ENCODE data around the gene MACROD1.

MACROD1 gene

GRCh38 chr11:64128255-64129006 lies 37.5 kb downstream of the MACROD1 start:
- DNase-seq: no peak

- DNase-seq: no peak
Measured at GRCh38 chr11:64127267-64128072, 38.4 kb downstream of the MACROD1 start.

GRCh38 chr11:64126796-64127195 lies 39.1 kb downstream of the MACROD1 start:
- no peak for DNase-seq

- no peak for DNase-seq
Measured at GRCh38 chr11:64126371-64126770, 39.5 kb downstream of the MACROD1 start.

GRCh38 chr11:64125676-64126075 lies 40.2 kb downstream of the MACROD1 start:
- DNase-seq: no peak

- DNase-seq: no peak
Measured at GRCh38 chr11:64124147-64124546, 41.8 kb downstream of the MACROD1 start.

GRCh38 chr11:64123679-64124078 lies 42.2 kb downstream of the MACROD1 start:
- DNase-seq: no peak

GRCh38 chr11:64122411-64123410 lies 43.2 kb downstream of the MACROD1 start:
- DNase-seq: no peak

GRCh38 chr11:64121663-64122410 lies 44.1 kb downstream of the MACROD1 start:
- no peak for DNase-seq

- DNase-seq: no peak
Measured at GRCh38 chr11:64120951-64121569, 44.9 kb downstream of the MACROD1 start.

GRCh38 chr11:64119700-64120099 lies 46.2 kb downstream of the MACROD1 start:
- DNase-seq: no peak

GRCh38 chr11:64118876-64119665 lies 46.8 kb downstream of the MACROD1 start:
- no peak for DNase-seq

- DNase-seq: no peak
Measured at GRCh38 chr11:64117763-64118459, 48.0 kb downstream of the MACROD1 start.

- DNase-seq: no peak
Measured at GRCh38 chr11:64115531-64116522, 50.1 kb downstream of the MACROD1 start.

- no peak for DNase-seq
Measured at GRCh38 chr11:64114231-64114630, 51.7 kb downstream of the MACROD1 start.

GRCh38 chr11:64113462-64113780 lies 52.5 kb downstream of the MACROD1 start:
- no peak for DNase-seq

- DNase-seq: no peak
Measured at GRCh38 chr11:64112771-64113461, 53.0 kb downstream of the MACROD1 start.
